ENCODE data around the gene ULBP1. TPM values are rescaled to one million over a fixed set of nuclear protein-coding genes. Genes with fewer than 3 reads are reported as not detected.
"Not testable (repeated sequence)": the region's sequence is repeated elsewhere in the genome, so short reads cannot be mapped to it uniquely, and the experiment has no call there.

The ULBP1 gene
- total RNA-seq, 1 donor from 2014 or later: 0.11 TPM

DNA sequence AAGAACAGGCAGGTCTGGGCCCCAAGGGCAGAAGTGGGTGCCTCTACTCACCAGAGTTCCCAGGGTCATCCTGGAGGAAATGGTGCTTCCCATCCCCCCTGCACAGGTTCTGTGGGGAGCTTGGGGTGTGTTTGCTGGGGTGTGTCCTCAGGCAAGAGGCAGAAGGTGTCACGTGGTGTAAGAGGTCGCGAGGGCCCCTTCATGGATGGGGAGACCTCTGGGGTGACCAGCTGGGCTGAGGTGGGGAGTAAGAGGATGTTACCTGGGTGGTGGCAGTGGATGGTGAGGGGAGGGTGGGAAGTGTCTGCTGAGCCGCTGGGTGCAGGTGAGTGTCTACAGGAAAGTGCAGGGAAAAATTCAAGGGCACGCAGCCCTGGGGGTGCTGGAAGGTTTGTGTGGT is 41.7 kb upstream of the ULBP1 start:
- Mint-ChIP-seq H3K4me3 (peak overlapping the region; percentile 86), H3K4me1 (peaks cover 11% of the 10 kb centered on the region), H3K27me3 (ENCODE audit: insufficient read depth, low read depth) (peaks cover 63% of the 10 kb centered on the region)
- Histone ChIP-seq H3K27me3 (peaks cover 100% of the 10 kb centered on the region), H3K4me3 (peak overlapping the region; percentile 71), H4K20me1 (ENCODE audit: low read depth) (peaks cover 16% of the 10 kb centered on the region), H3K4me2 (peak overlapping the region; percentile 98)
- H3K27ac ChIP-seq; H2AFZ ChIP-seq (replicated peaks); H3K9me3 ChIP-seq (ENCODE audit: low read depth); H3K27ac Mint-ChIP-seq; H3K4me1 ChIP-seq; H3K9ac ChIP-seq; DNase-seq (ENCODE audit: low spot score); H3K79me2 ChIP-seq (ENCODE audit: low read depth); H3F3A ChIP-seq (ENCODE audit: low read depth); H3K9me3 Mint-ChIP-seq; H3K36me3 Mint-ChIP-seq; H3K36me3 ChIP-seq: not testable (repeated sequence)
- peak; percentile 7 for TF ChIP-seq EZH2 (IDR thresholded peaks at IDR 0.05)

DNA sequence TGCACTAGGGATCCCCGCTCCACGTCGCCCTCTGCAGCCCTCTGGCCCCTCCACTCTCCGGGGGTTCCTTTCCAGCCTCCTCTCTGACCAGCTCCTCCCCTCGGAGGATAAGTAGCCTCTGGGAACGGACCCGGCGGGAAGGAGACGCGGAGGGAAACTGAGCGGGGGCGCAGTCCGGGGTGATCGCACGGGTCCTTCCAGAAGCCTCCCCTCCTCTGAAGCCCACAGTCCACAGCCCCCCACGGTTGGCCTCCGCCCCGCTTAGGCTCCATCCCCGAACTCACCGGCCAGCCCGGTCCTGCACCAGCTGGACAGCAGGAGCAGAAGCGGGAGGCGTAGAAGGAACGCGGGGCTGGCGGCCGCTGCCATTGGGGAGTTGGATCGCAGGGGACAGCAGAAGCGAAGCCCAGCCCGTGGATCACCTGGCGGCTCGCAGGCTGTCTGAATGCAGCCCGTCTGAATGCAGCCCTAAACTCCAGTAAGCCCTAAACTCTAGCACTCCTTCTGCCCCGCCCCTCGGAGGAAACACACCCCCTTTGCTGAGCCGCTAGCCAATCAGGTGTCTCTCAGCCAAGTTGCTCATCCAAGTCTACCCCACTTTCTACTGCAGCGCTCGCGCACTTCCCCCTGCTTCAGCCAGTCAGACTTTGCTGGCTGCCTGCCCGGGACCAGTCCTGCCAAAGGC is 41.0 kb upstream of the ULBP1 start, which contains the start of gene RAET1G:
TSS of gene RAET1G (minus strand) at position 480 of the 685 bp plus-strand sequence. CDS start at position 369, 111 bp downstream.
- H3K4me3 ChIP-seq: peak within 1 kb of the TSS; percentile 71
- Mint-ChIP-seq H3K27ac (no peak within 1 kb of the TSS), H3K4me3 (peak within 1 kb of the TSS; percentile 86), H3K9me3 (peaks cover 9% of the 10 kb centered on the region), H3K36me3 (no peaks in the 10 kb centered on the region), H3K4me1 (peaks cover 11% of the 10 kb centered on the region), H3K27me3 (ENCODE audit: insufficient read depth, low read depth) (peaks cover 66% of the 10 kb centered on the region)
- H3K27ac ChIP-seq: no peak within 1 kb of the TSS
- H3K4me2 ChIP-seq: peak within 1 kb of the TSS; percentile 98
- DNase-seq (ENCODE audit: low spot score): peak; percentile 94
- no peaks in the 10 kb centered on the region for H3K36me3 ChIP-seq
- H3K79me2 ChIP-seq (ENCODE audit: low read depth): no peaks in the 10 kb centered on the region
- TF ChIP-seq, protein P1, sequence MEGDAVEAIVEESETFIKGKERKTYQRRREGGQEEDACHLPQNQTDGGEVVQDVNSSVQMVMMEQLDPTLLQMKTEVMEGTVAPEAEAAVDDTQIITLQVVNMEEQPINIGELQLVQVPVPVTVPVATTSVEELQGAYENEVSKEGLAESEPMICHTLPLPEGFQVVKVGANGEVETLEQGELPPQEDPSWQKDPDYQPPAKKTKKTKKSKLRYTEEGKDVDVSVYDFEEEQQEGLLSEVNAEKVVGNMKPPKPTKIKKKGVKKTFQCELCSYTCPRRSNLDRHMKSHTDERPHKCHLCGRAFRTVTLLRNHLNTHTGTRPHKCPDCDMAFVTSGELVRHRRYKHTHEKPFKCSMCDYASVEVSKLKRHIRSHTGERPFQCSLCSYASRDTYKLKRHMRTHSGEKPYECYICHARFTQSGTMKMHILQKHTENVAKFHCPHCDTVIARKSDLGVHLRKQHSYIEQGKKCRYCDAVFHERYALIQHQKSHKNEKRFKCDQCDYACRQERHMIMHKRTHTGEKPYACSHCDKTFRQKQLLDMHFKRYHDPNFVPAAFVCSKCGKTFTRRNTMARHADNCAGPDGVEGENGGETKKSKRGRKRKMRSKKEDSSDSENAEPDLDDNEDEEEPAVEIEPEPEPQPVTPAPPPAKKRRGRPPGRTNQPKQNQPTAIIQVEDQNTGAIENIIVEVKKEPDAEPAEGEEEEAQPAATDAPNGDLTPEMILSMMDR (IDR thresholded peaks at IDR 0.05): no peak
- TF ChIP-seq EZH2 (IDR thresholded peaks at IDR 0.05) (peak; percentile 10), EZH2phosphoT487 (IDR thresholded peaks at IDR 0.05) (peak; percentile 1)
- peaks cover 4% of the 10 kb centered on the region for H3F3A ChIP-seq (ENCODE audit: low read depth)
- no peak within 1 kb of the TSS for H3K9ac ChIP-seq
- H3K9me3 ChIP-seq (ENCODE audit: low read depth): no peaks in the 10 kb centered on the region
- H3K4me1 ChIP-seq: peaks cover 5% of the 10 kb centered on the region
- H2AFZ ChIP-seq (replicated peaks): peak within 1 kb of the TSS; percentile 76
- H3K27me3 ChIP-seq: peaks cover 100% of the 10 kb centered on the region
- peaks cover 16% of the 10 kb centered on the region for H4K20me1 ChIP-seq (ENCODE audit: low read depth)

DNA sequence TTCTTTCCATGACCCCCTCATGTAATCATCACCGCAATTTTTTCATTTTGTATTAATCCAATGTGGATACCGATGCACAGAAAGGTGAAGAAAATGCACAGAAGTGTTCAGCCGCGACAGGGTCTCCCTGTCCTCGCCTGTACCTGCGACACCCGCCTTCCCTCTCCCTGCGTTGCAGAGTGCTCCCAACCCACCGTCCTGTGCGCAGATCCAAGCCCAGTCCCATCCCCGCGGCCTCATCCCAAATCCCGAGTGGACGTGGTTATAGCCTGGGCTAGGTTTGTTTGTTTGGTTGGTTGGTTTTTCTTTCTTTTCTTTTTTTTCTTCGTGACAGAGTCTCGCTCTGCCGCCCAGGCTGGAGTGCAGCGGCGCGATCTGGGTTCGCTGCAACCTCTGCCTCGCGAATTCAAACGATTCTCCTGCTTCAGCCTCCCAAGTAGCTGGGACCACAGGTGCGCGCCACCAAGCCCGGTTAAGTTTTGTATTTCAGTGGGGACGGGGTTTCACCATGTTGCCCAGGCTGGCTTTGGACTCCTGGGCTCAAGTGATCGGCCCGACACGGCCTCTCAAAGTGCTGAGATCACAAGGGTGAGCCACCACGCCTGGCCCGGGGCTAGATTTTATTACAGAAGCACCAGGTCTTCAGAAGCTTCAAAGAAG is 40.3 kb upstream of the ULBP1 start:
- Histone ChIP-seq H3K36me3 (no peaks in the 10 kb centered on the region), H3F3A (ENCODE audit: low read depth) (peaks cover 4% of the 10 kb centered on the region), H3K9me3 (ENCODE audit: low read depth) (no peaks in the 10 kb centered on the region), H3K79me2 (ENCODE audit: low read depth) (no peaks in the 10 kb centered on the region), H3K9ac (no peak overlapping the region), H3K4me2 (peak overlapping the region; percentile 98), H4K20me1 (ENCODE audit: low read depth) (peaks cover 16% of the 10 kb centered on the region), H3K4me1 (peaks cover 5% of the 10 kb centered on the region), H2AFZ (replicated peaks) (no peak overlapping the region), H3K4me3 (peak overlapping the region; percentile 71), H3K27ac (no peak overlapping the region), H3K27me3 (peaks cover 100% of the 10 kb centered on the region)
- Mint-ChIP-seq H3K27me3 (ENCODE audit: insufficient read depth, low read depth) (peaks cover 66% of the 10 kb centered on the region), H3K9me3 (peaks cover 9% of the 10 kb centered on the region), H3K27ac (no peak overlapping the region), H3K36me3 (no peaks in the 10 kb centered on the region), H3K4me3 (peak overlapping the region; percentile 86), H3K4me1 (peaks cover 11% of the 10 kb centered on the region)
- TF ChIP-seq, protein P1 (IDR thresholded peaks at IDR 0.05): no peak
- TF ChIP-seq EZH2phosphoT487 (IDR thresholded peaks at IDR 0.05) (peak; percentile 70), EZH2 (IDR thresholded peaks at IDR 0.05) (peak; percentile 81)
- DNase-seq (ENCODE audit: low spot score): no peak

Measured in neural progenitor cell (in vitro differentiated cells).